ENCODE results near the gene ARPP19. TPM values are rescaled to one million over a fixed set of nuclear protein-coding genes. Genes with fewer than 3 reads are reported as not detected.

ARPP19 gene
- total and polyA plus RNA-seq, 2 experiments from 2014 or later: 78.3 to 192 TPM

GRCh38 chr15:52584414-52584813 is 15.6 kb upstream of the ARPP19 start (continued):
- TF ChIP-seq, protein P1, sequence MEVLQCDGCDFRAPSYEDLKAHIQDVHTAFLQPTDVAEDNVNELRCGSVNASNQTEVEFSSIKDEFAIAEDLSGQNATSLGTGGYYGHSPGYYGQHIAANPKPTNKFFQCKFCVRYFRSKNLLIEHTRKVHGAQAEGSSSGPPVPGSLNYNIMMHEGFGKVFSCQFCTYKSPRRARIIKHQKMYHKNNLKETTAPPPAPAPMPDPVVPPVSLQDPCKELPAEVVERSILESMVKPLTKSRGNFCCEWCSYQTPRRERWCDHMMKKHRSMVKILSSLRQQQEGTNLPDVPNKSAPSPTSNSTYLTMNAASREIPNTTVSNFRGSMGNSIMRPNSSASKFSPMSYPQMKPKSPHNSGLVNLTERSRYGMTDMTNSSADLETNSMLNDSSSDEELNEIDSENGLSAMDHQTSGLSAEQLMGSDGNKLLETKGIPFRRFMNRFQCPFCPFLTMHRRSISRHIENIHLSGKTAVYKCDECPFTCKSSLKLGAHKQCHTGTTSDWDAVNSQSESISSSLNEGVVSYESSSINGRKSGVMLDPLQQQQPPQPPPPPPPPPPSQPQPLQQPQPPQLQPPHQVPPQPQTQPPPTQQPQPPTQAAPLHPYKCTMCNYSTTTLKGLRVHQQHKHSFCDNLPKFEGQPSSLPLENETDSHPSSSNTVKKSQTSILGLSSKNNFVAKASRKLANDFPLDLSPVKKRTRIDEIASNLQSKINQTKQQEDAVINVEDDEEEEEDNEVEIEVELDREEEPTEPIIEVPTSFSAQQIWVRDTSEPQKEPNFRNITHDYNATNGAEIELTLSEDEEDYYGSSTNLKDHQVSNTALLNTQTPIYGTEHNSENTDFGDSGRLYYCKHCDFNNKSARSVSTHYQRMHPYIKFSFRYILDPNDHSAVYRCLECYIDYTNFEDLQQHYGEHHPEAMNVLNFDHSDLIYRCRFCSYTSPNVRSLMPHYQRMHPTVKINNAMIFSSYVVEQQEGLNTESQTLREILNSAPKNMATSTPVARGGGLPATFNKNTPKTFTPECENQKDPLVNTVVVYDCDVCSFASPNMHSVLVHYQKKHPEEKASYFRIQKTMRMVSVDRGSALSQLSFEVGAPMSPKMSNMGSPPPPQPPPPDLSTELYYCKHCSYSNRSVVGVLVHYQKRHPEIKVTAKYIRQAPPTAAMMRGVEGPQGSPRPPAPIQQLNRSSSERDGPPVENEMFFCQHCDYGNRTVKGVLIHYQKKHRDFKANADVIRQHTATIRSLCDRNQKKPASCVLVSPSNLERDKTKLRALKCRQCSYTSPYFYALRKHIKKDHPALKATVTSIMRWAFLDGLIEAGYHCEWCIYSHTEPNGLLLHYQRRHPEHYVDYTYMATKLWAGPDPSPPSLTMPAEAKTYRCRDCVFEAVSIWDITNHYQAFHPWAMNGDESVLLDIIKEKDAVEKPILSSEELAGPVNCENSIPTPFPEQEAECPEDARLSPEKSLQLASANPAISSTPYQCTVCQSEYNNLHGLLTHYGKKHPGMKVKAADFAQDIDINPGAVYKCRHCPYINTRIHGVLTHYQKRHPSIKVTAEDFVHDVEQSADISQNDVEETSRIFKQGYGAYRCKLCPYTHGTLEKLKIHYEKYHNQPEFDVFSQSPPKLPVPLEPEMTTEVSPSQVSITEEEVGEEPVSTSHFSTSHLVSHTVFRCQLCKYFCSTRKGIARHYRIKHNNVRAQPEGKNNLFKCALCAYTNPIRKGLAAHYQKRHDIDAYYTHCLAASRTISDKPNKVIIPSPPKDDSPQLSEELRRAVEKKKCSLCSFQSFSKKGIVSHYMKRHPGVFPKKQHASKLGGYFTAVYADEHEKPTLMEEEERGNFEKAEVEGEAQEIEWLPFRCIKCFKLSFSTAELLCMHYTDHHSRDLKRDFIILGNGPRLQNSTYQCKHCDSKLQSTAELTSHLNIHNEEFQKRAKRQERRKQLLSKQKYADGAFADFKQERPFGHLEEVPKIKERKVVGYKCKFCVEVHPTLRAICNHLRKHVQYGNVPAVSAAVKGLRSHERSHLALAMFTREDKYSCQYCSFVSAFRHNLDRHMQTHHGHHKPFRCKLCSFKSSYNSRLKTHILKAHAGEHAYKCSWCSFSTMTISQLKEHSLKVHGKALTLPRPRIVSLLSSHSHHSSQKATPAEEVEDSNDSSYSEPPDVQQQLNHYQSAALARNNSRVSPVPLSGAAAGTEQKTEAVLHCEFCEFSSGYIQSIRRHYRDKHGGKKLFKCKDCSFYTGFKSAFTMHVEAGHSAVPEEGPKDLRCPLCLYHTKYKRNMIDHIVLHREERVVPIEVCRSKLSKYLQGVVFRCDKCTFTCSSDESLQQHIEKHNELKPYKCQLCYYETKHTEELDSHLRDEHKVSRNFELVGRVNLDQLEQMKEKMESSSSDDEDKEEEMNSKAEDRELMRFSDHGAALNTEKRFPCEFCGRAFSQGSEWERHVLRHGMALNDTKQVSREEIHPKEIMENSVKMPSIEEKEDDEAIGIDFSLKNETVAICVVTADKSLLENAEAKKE (CRISPR knock-in tag; IDR thresholded peaks at IDR 0.05): no peak
- TF ChIP-seq REST (IDR thresholded peaks at IDR 0.05; ENCODE audit: unreplicated experiment) (no peak), JUNB (IDR thresholded peaks at IDR 0.05; ENCODE audit: unreplicated experiment) (no peak), POLR2AphosphoS5 (IDR thresholded peaks at IDR 0.05; ENCODE audit: low read depth) (no peak), EZH2phosphoT487 (IDR thresholded peaks at IDR 0.05; ENCODE audit: unreplicated experiment) (no peak)

GRCh38 chr15:52579852-52580251 is 11.0 kb upstream of the ARPP19 start:
- no peaks in the 10 kb centered on the region for H3K36me3 ChIP-seq (ENCODE audit: insufficient read depth)
- Mint-ChIP-seq H3K4me1 (peaks cover 5% of the 10 kb centered on the region; the same call in 2 of the 3 replicates), H3K36me3 (ENCODE audit: low read depth) (no peaks in the 10 kb centered on the region), H3K4me3 (no peak overlapping the region), H3K27me3 (ENCODE audit: insufficient read depth, low read depth, poor library complexity) (no peaks in the 10 kb centered on the region), H3K27ac (peak overlapping the region; percentile 27; the same call in 1 of the 2 replicates), H3K9me3 (no peaks in the 10 kb centered on the region)
- no peak overlapping the region for H2AFZ ChIP-seq
- H3K27ac ChIP-seq (ENCODE audit: low read depth): no peak overlapping the region
- no peaks in the 10 kb centered on the region for H3K27me3 ChIP-seq (ENCODE audit: insufficient read depth)
- ATAC-seq: no peak
- no peaks in the 10 kb centered on the region for H4K20me1 ChIP-seq (replicated peaks; ENCODE audit: insufficient read depth)
- H3K4me2 ChIP-seq: no peak overlapping the region
- no peaks in the 10 kb centered on the region for H3F3A ChIP-seq (replicated peaks; ENCODE audit: low read depth)
- H3K4me1 ChIP-seq (ENCODE audit: insufficient read depth): no peaks in the 10 kb centered on the region
- TF ChIP-seq STAT1 (IDR thresholded peaks at IDR 0.05; ENCODE audit: unreplicated experiment): no peak
- no peak for TF ChIP-seq ZNF331 (CRISPR knock-in tag; IDR thresholded peaks at IDR 0.05; ENCODE audit: low read depth)
- TF ChIP-seq CREB1 (CRISPR knock-in tag; IDR thresholded peaks at IDR 0.05; ENCODE audit: low read depth): no peak
- DNase-seq (ENCODE audit: low spot score): no peak
- H3K4me3 ChIP-seq: no peak overlapping the region
- H3K79me2 ChIP-seq (replicated peaks; ENCODE audit: insufficient read depth): no peaks in the 10 kb centered on the region
- H3K9me2 ChIP-seq (ENCODE audit: insufficient read depth): no peaks in the 10 kb centered on the region

Data from GM23338 (cell line).